PC-9 (cell line): ENCODE measurements around the gene CRYBG1. TPM values are rescaled to one million over a fixed set of nuclear protein-coding genes. Genes with fewer than 3 reads are reported as not detected.

Source experiments
- BruUV-seq: library from RNA; stranded (reverse); fragments of 400-500 nt; replicated peaks from 2 replicates; lab custom pipeline; 2021; lab: Mats Ljungman, UMichigan
- CTCF ChIA-PET: fragments of 300-600 bp; sonication (Branson Sonifier 250); formaldehyde crosslinking; loops from one replicate; lab custom pipeline; 2022; ENCODE audit warnings: antibody characterized with exemption; lab: Charles Lee
- POLR2A ChIA-PET: fragments of 300-600 bp; sonication (Branson Sonifier 250); formaldehyde crosslinking; loops from one replicate; lab custom pipeline; 2022; ENCODE audit warnings: antibody characterized with exemption; ENCODE audit not compliant: unreplicated experiment; lab: Charles Lee
- DNase-seq, 2 experiments: peaks; one replicate each; pipeline versions ENCODE4 v3.0.0 to v3.0.0-alpha.2; 2015 to 2022; ENCODE audit warnings: mixed read lengths in 1 of 2
- H2AFZ ChIP-seq: fragments of 200-600 bp; sonication (generic); 2 replicates; pipeline ENCODE4 v1.8.1; 2017; ENCODE audit warnings: antibody characterized with exemption
- H3F3A ChIP-seq: fragments of 200-600 bp; sonication (generic); 2 replicates; pipeline ENCODE4 v1.8.1; 2017; ENCODE audit warnings: antibody characterized with exemption, mild to moderate bottlenecking, low read depth; ENCODE audit not compliant: insufficient read depth
- H3K27ac ChIP-seq: fragments of 200-600 bp; sonication (generic); 2 replicates; pipeline ENCODE4 v1.6.1; 2016; ENCODE audit warnings: mixed run types
- H3K27me3 ChIP-seq: fragments of 200-600 bp; sonication (generic); 2 replicates; pipeline ENCODE4 v1.6.1; 2016; ENCODE audit warnings: low read depth, mixed run types; ENCODE audit not compliant: insufficient read depth
- H3K36me3 ChIP-seq: fragments of 200-600 bp; sonication (generic); 2 replicates; pipeline ENCODE4 v1.6.1; 2016; ENCODE audit warnings: low read depth, mixed run types
- H3K4me1 ChIP-seq: fragments of 200-600 bp; sonication (generic); replicated peaks from 2 replicates; pipeline ENCODE4 v1.6.1; 2016; ENCODE audit warnings: mixed run types; ENCODE audit not compliant: insufficient read depth
- H3K4me2 ChIP-seq: fragments of 200-600 bp; sonication (generic); 2 replicates; pipeline ENCODE4 v1.6.1; 2017; ENCODE audit warnings: mixed run types
- H3K4me3 ChIP-seq: fragments of 200-600 bp; sonication (generic); 2 replicates; pipeline ENCODE4 v1.6.1; 2016; ENCODE audit warnings: mixed run types
- H3K79me2 ChIP-seq: fragments of 200-600 bp; sonication (generic); 2 replicates; pipeline ENCODE4 v1.6.1; 2017; ENCODE audit warnings: low read depth, mixed run types
- H3K9me2 ChIP-seq: fragments of 200-600 bp; sonication (generic); 2 replicates; pipeline ENCODE4 v1.8.1; 2017; ENCODE audit warnings: mild to moderate bottlenecking; ENCODE audit not compliant: insufficient read depth
- H3K9me3 ChIP-seq: fragments of 200-600 bp; sonication (generic); 2 replicates; pipeline ENCODE4 v1.8.1; 2016; ENCODE audit warnings: low read depth; ENCODE audit not compliant: insufficient read depth
- H4K20me1 ChIP-seq: fragments of 200-600 bp; sonication (generic); 2 replicates; pipeline ENCODE4 v1.8.1; 2017; ENCODE audit not compliant: insufficient read depth
- EZH2 ChIP-seq: fragments of 200-600 bp; sonication (generic); IDR thresholded peaks from 2 replicates; pipeline ENCODE4 v1.8.0; 2017; ENCODE audit warnings: antibody characterized with exemption, low read depth
- intact Hi-C: fragments of 100-400 bp; cut with micrococcal nuclease; formaldehyde crosslinking; loops from one replicate; pipeline ENCODE4 v1.10.0; 2022; ENCODE audit not compliant: unreplicated experiment
- total RNA-seq: library from RNA; stranded (reverse); gene quantifications from 2 replicates; pipeline ENCODE4 v1.2.3, GENCODE V29; 2021
- TF ChIP-seq, protein P1 (sequence below): fragments of 200-600 bp; sonication (generic); conservative IDR thresholded peaks from 2 replicates; pipeline ENCODE4 v1.6.1; 2017; ENCODE audit warnings: mixed run types, antibody characterized with exemption, mild to moderate bottlenecking, moderate library complexity

The CRYBG1 gene
- total RNA-seq, 1 experiment from 2014 or later = 49.3 TPM

DNA sequence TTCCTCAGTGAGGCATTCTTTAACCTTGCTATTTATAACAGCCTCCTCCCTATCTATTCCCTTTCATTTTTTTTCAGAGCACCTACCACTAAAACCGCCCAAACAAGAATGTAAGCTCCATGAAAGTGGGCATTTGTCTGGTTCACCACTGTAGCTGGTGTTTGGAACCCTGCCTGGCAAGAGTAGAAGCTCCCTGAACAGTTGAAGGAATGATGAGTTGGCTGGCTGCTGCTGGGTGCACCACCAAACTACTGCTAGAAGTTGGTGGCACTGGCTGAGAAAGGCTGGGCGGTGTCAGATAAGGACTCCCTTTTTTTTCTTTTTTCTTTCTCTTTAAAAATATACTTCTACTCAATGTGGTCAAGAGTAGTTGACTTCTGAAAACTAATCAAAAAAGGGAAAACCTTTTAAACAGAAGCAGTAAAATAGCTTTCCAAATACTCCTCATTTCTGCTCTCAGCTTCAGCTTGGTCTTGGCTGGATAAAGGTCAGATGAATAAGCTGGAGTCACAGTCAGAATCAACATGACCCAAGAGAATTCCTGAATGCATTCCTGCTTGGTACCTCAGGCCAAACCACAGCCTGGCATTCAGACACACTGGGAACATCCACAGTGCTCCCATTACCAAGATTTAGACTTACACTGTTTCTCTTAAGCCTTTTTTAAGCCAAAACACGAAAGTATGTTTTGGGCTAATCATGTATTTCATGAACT is 230.8 kb downstream of the CRYBG1 start:
- no peaks in the 10 kb centered on the region for H3K9me2 ChIP-seq
- intact Hi-C loops = no loop called here
- 0 out of 2 replicates have a peak, but pooled peaks cover 3% of the 10 kb centered on the region for H3K36me3 ChIP-seq
- TF ChIP-seq, protein P1, sequence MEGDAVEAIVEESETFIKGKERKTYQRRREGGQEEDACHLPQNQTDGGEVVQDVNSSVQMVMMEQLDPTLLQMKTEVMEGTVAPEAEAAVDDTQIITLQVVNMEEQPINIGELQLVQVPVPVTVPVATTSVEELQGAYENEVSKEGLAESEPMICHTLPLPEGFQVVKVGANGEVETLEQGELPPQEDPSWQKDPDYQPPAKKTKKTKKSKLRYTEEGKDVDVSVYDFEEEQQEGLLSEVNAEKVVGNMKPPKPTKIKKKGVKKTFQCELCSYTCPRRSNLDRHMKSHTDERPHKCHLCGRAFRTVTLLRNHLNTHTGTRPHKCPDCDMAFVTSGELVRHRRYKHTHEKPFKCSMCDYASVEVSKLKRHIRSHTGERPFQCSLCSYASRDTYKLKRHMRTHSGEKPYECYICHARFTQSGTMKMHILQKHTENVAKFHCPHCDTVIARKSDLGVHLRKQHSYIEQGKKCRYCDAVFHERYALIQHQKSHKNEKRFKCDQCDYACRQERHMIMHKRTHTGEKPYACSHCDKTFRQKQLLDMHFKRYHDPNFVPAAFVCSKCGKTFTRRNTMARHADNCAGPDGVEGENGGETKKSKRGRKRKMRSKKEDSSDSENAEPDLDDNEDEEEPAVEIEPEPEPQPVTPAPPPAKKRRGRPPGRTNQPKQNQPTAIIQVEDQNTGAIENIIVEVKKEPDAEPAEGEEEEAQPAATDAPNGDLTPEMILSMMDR = no peak
- TF ChIP-seq EZH2 = no peak
- H3K9me3 ChIP-seq = no peaks in the 10 kb centered on the region
- H3K27me3 ChIP-seq = no peaks in the 10 kb centered on the region
- H3K79me2 ChIP-seq = no peaks in the 10 kb centered on the region
- no peak overlapping the region for H3K4me3 ChIP-seq
- H3K27ac ChIP-seq = peak overlapping the region; percentile 34
- no peaks in the 10 kb centered on the region for H4K20me1 ChIP-seq
- peak; percentile 12 to 63 for DNase-seq
- H2AFZ ChIP-seq = no peak overlapping the region
- POLR2A ChIA-PET = no interaction called here
- H3F3A ChIP-seq = peaks cover 11% of the 10 kb centered on the region; the same call in 1 of the 2 replicates
- peak overlapping the region; percentile 15 for H3K4me2 ChIP-seq
- BruUV-seq = no TSS peak
- CTCF ChIA-PET = no interaction called here
- H3K4me1 ChIP-seq = peaks cover 15% of the 10 kb centered on the region

DNA sequence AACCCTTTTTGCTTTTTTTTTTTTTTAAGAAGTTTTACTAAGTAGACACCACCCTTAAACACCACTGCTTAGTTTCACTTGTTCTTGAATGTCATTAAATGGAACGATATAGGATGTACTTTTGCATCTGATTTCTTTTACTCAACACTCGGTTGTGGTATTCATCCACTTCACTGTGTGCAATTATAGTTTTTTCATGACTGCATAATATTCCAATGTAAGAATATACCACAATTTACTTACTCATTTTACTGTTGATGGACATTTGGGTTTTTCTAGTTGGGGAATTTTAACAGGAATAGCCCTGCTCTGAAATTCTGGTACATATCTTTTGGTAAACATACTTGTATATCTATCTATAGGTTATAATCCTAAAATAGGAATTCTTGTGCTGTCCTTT is 238.9 kb downstream of the CRYBG1 start:
- H3K36me3 ChIP-seq = no peaks in the 10 kb centered on the region
- no peaks in the 10 kb centered on the region for H3K27me3 ChIP-seq
- no peak overlapping the region for H2AFZ ChIP-seq
- TF ChIP-seq, protein P1 = no peak
- TF ChIP-seq EZH2 = no peak
- H3K9me3 ChIP-seq = no peaks in the 10 kb centered on the region
- no peaks in the 10 kb centered on the region for H3F3A ChIP-seq
- H4K20me1 ChIP-seq = no peaks in the 10 kb centered on the region
- no peak overlapping the region for H3K4me3 ChIP-seq
- no peak overlapping the region for H3K4me2 ChIP-seq
- no peaks in the 10 kb centered on the region for H3K9me2 ChIP-seq
- no TSS peak for BruUV-seq
- no peaks in the 10 kb centered on the region for H3K4me1 ChIP-seq
- intact Hi-C loops = no loop called here
- CTCF ChIA-PET = no interaction called here
- POLR2A ChIA-PET = no interaction called here
- no peak overlapping the region for H3K27ac ChIP-seq
- H3K79me2 ChIP-seq = no peaks in the 10 kb centered on the region
- no peak for DNase-seq

DNA sequence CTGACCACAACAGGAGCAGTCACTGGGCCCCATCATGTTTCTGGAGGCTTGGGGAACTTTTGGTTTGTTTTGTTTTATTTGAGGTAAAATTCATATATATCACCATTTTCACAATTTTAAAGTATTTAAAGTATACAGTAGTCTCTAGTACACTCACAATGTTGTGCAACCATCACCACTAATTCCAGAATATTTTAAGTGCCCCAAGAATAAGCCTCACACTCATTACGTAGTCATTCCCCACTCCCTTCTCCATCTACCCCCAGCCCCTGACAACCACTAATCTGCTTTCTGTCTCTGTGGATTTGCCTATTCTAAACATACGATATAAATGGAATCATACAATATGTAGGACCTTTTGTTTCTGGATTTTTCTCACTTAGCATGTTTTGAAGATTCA is 239.8 kb downstream of the CRYBG1 start:
- no peak overlapping the region for H3K4me2 ChIP-seq
- no peaks in the 10 kb centered on the region for H3K27me3 ChIP-seq
- no peaks in the 10 kb centered on the region for H3K9me2 ChIP-seq
- H3K4me1 ChIP-seq = no peaks in the 10 kb centered on the region
- no peaks in the 10 kb centered on the region for H3F3A ChIP-seq
- CTCF ChIA-PET = no interaction called here
- no peaks in the 10 kb centered on the region for H3K36me3 ChIP-seq
- BruUV-seq = no TSS peak
- H3K27ac ChIP-seq = no peak overlapping the region
- POLR2A ChIA-PET = no interaction called here
- no peak for DNase-seq
- no peak overlapping the region for H3K4me3 ChIP-seq
- H3K9me3 ChIP-seq = no peaks in the 10 kb centered on the region
- no peaks in the 10 kb centered on the region for H3K79me2 ChIP-seq
- no peaks in the 10 kb centered on the region for H4K20me1 ChIP-seq
- TF ChIP-seq, protein P1 = no peak
- TF ChIP-seq EZH2 = no peak
- intact Hi-C loops = no loop called here
- H2AFZ ChIP-seq = no peak overlapping the region
